Activated CD8-positive, alpha-beta memory T cell treated with anti-CD3 and anti-CD28 coated beads, Interleukin-2, amount 10 ng/mL, durations not matched to agents 7 days and 5 days (primary cell): ENCODE measurements around the gene CHRND. TPM values are rescaled to one million over a fixed set of nuclear protein-coding genes. Genes with fewer than 3 reads are reported as not detected.

Source experiments
- ATAC-seq: fragments of 150-1000 bp; cut with Tn5 transposase; one replicate; pipeline ENCODE4 v1.10.0; 2021; ENCODE audit warnings: moderate library complexity
- CTCF ChIA-PET: fragments of 350-600 bp; sonication (Branson Sonifier 250); formaldehyde crosslinking; loops from one replicate; lab custom pipeline; 2021; ENCODE audit warnings: antibody characterized with exemption; lab: Charles Lee
- DNase-seq: peaks from one replicate; pipeline ENCODE4 v3.0.0-alpha.2; 2020
- H3K27ac Mint-ChIP-seq: one replicate; pipeline ENCODE4 v1.8.0; 2021; ENCODE audit warnings: mild to moderate bottlenecking, mixed read lengths
- H3K27me3 Mint-ChIP-seq: one replicate; pipeline ENCODE4 v1.8.0; 2021; ENCODE audit warnings: mixed read lengths
- H3K36me3 Mint-ChIP-seq: one replicate; pipeline ENCODE4 v1.8.0; 2021; ENCODE audit warnings: mild to moderate bottlenecking, mixed read lengths
- H3K4me1 Mint-ChIP-seq: one replicate; pipeline ENCODE4 v1.8.0; 2021; ENCODE audit warnings: mixed read lengths
- H3K4me3 Mint-ChIP-seq: one replicate; pipeline ENCODE4 v1.8.0; 2021; ENCODE audit warnings: mild to moderate bottlenecking, moderate library complexity, mixed read lengths
- H3K9me3 Mint-ChIP-seq: one replicate; pipeline ENCODE4 v1.8.0; 2022; ENCODE audit warnings: low read depth, mixed read lengths
- total RNA-seq, 2 experiments: library from RNA; stranded (reverse); gene quantifications; one replicate each; pipeline ENCODE4 v1.2.3, GENCODE V29; 2021

The CHRND gene
- total RNA-seq, 2 experiments from 2014 or later, result not detected

DNA sequence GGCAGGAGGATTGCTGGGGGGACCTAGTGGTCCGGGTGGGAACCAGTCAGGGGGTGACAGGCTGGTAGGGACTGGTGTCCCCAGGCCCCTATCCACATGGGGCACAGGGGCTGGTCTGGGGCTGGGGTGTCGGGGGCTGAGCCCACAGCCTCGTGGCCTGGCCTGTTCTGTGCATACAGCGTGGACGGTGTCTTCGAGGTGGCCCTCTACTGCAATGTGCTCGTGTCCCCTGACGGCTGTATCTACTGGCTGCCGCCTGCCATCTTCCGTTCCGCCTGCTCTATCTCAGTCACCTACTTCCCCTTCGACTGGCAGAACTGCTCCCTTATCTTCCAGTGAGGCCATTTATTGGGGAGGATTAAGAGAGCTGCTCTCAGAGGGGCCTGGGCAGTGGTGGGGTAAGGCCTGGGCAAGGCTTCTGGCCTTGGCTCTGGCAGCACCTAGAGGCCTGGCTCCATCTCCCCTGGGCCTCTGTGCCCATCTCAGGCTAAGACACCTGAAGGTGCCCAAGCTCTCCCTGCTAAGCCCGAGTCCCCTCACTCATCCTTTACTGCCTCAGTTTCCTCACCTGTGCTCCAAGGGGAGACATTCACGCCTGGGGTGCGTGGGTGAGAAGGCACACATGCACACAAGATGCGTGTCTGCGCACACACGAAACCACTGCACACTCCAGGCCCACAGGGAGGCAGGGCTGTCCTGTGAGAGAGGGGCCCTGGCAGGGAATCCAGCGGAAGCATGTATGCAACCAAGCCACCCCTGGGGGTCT is 15.4 kb downstream of the CHRND start:
- CTCF ChIA-PET, result interaction anchor here (0.9 kb wide), 1 partner anchor 9 kb away, joined by 3 read pairs; the partner anchor contains the start of genes EIF4E2 and TIGD1
- Mint-ChIP-seq H3K27me3 (peaks cover 6% of the 10 kb centered on the region), H3K27ac (no peak overlapping the region), H3K4me3 (no peak overlapping the region), H3K9me3 (peaks cover 3% of the 10 kb centered on the region), H3K4me1 (peaks cover 10% of the 10 kb centered on the region), H3K36me3 (peaks cover 2% of the 10 kb centered on the region)
- no peak for DNase-seq
- no peak for ATAC-seq

GRCh38 chr2:232541961-232542714 is 16.2 kb downstream of the CHRND start:
- ATAC-seq (no peak), DNase-seq (no peak)
- Mint-ChIP-seq H3K27me3 (peaks cover 6% of the 10 kb centered on the region), H3K4me3 (no peak overlapping the region), H3K27ac (no peak overlapping the region), H3K36me3 (peaks cover 5% of the 10 kb centered on the region), H3K9me3 (no peaks in the 10 kb centered on the region), H3K4me1 (peaks cover 14% of the 10 kb centered on the region)
- CTCF ChIA-PET, result no interaction called here

GRCh38 chr2:232542715-232543467 is 16.9 kb downstream of the CHRND start:
- H3K27me3 Mint-ChIP-seq, result peaks cover 4% of the 10 kb centered on the region
- H3K36me3 Mint-ChIP-seq, result peaks cover 9% of the 10 kb centered on the region
- DNase-seq (no peak), ATAC-seq (no peak)
- H3K27ac Mint-ChIP-seq, result no peak overlapping the region
- no peak overlapping the region for H3K4me3 Mint-ChIP-seq
- H3K4me1 Mint-ChIP-seq, result peaks cover 21% of the 10 kb centered on the region
- CTCF ChIA-PET, result no interaction called here
- no peaks in the 10 kb centered on the region for H3K9me3 Mint-ChIP-seq

GRCh38 chr2:232543491-232543890 is 17.5 kb downstream of the CHRND start:
- H3K9me3 Mint-ChIP-seq, result no peaks in the 10 kb centered on the region
- no peak overlapping the region for H3K27ac Mint-ChIP-seq
- H3K4me1 Mint-ChIP-seq, result peaks cover 22% of the 10 kb centered on the region
- no peaks in the 10 kb centered on the region for H3K27me3 Mint-ChIP-seq
- peaks cover 14% of the 10 kb centered on the region for H3K36me3 Mint-ChIP-seq
- no peak for ATAC-seq
- CTCF ChIA-PET, result no interaction called here
- H3K4me3 Mint-ChIP-seq, result no peak overlapping the region
- no peak for DNase-seq

DNA sequence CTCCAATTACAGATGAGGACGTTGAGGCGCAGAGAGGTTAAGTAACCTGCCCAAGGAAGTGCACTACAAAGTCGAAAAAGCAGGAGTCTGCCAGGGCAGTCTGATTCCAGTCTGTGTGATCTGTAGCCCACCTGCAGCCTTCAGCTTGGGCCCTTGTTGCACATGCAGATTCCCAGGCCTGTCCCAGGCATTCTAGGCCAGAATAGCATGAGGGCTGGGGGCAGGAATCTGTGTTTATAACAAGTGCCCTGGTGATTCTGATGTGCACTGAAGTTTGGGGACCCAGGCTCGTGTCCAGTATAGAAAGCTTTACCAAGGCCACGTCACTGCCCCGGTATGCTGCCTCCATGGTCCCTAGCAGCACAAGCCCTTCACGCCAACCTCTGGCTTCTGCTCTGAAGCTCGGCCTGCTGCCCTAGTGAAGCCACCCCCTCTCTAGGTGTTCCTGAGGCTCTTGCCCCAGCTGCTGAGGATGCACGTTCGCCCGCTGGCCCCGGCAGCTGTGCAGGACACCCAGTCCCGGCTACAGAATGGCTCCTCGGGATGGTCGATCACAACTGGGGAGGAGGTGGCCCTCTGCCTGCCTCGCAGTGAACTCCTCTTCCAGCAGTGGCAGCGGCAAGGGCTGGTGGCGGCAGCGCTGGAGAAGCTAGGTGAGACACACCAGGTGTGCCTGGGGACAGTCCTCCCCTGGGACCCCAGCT is 18.1 kb downstream of the CHRND start:
- Mint-ChIP-seq H3K4me1 (peaks cover 26% of the 10 kb centered on the region), H3K27me3 (no peaks in the 10 kb centered on the region), H3K4me3 (no peak overlapping the region), H3K9me3 (no peaks in the 10 kb centered on the region), H3K36me3 (peaks cover 20% of the 10 kb centered on the region), H3K27ac (no peak overlapping the region)
- CTCF ChIA-PET, result no interaction called here
- ATAC-seq (no peak), DNase-seq (no peak)

DNA sequence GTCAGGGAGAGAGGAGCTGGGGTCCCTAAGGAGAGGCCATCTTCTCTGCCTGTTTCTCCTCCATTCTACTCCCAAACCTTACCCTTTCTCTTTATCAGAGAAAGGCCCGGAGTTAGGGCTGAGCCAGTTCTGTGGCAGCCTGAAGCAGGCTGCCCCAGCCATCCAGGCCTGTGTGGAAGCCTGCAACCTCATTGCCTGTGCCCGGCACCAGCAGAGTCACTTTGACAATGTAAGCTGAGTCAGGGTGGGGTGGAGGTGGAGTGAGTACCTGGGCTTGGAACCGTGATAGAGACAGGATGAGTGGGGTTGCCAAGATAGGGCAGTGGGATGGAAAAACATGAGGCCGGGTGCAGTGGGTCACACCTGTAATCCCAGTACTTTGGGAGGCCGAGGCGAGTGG is 18.7 kb downstream of the CHRND start:
- CTCF ChIA-PET, result no interaction called here
- peaks cover 32% of the 10 kb centered on the region for H3K4me1 Mint-ChIP-seq
- no peak overlapping the region for H3K27ac Mint-ChIP-seq
- H3K36me3 Mint-ChIP-seq, result peaks cover 22% of the 10 kb centered on the region
- no peak for DNase-seq
- H3K4me3 Mint-ChIP-seq, result no peak overlapping the region
- H3K27me3 Mint-ChIP-seq, result no peaks in the 10 kb centered on the region
- no peaks in the 10 kb centered on the region for H3K9me3 Mint-ChIP-seq
- ATAC-seq, result no peak

GRCh38 chr2:232545511-232546375 is 19.8 kb downstream of the CHRND start:
- H3K27ac Mint-ChIP-seq, result no peak overlapping the region
- no peak overlapping the region for H3K4me3 Mint-ChIP-seq
- no peaks in the 10 kb centered on the region for H3K27me3 Mint-ChIP-seq
- H3K36me3 Mint-ChIP-seq, result peaks cover 22% of the 10 kb centered on the region
- ATAC-seq, result no peak
- peaks cover 33% of the 10 kb centered on the region for H3K4me1 Mint-ChIP-seq
- no peaks in the 10 kb centered on the region for H3K9me3 Mint-ChIP-seq
- DNase-seq, result no peak
- CTCF ChIA-PET, result interaction anchor here (1.4 kb wide), 1 partner anchor 22 kb away, joined by 3 read pairs; no protein-coding TSS in a partner anchor

GRCh38 chr2:232547991-232548390 is 22.0 kb downstream of the CHRND start:
- Mint-ChIP-seq H3K36me3 (peaks cover 27% of the 10 kb centered on the region), H3K9me3 (no peaks in the 10 kb centered on the region), H3K4me3 (no peak overlapping the region), H3K27ac (no peak overlapping the region), H3K27me3 (no peaks in the 10 kb centered on the region), H3K4me1 (peaks cover 49% of the 10 kb centered on the region)
- DNase-seq, result no peak
- no peak for ATAC-seq
- CTCF ChIA-PET, result no interaction called here

GRCh38 chr2:232549655-232550353 is 23.8 kb downstream of the CHRND start:
- Mint-ChIP-seq H3K4me3 (peak overlapping the region; percentile 97), H3K4me1 (peaks cover 67% of the 10 kb centered on the region), H3K27ac (peak overlapping the region; percentile 100), H3K27me3 (no peaks in the 10 kb centered on the region), H3K36me3 (peaks cover 28% of the 10 kb centered on the region), H3K9me3 (no peaks in the 10 kb centered on the region)
- CTCF ChIA-PET, result interaction anchor here (1.0 kb wide), 2 partner anchors 9 to 11 kb away, joined by 3 read pairs; no protein-coding TSS in a partner anchor
- DNase-seq (no peak), ATAC-seq (no peak)

- H3K4me1 Mint-ChIP-seq, result peaks cover 73% of the 10 kb centered on the region
- no peaks in the 10 kb centered on the region for H3K27me3 Mint-ChIP-seq
- H3K9me3 Mint-ChIP-seq, result no peaks in the 10 kb centered on the region
- H3K27ac Mint-ChIP-seq, result peak within 1 kb of the TSS; percentile 100
- peak within 1 kb of the TSS; percentile 97 for H3K4me3 Mint-ChIP-seq
- ATAC-seq (peak; percentile 94), DNase-seq (peak; percentile 94)
- CTCF ChIA-PET, result interaction anchor here (1.0 kb wide), 1 partner anchor 10 kb away, joined by 3 read pairs; no protein-coding TSS in a partner anchor
- H3K36me3 Mint-ChIP-seq, result peaks cover 31% of the 10 kb centered on the region
Measured at GRCh38 chr2:232550354-232551249, 24.6 kb downstream of the CHRND start, which contains the start of the genes EIF4E2 and TIGD1. Gene EIF4E2 (plus strand): TSS chr2:232550689. CDS start chr2:232550725, 36 bp downstream. Gene TIGD1 (minus strand): TSS chr2:232550557. CDS start chr2:232549882, 675 bp downstream.

GRCh38 chr2:232551250-232551638 is 25.3 kb downstream of the CHRND start:
- Mint-ChIP-seq H3K27me3 (no peaks in the 10 kb centered on the region), H3K27ac (peak overlapping the region; percentile 100), H3K4me3 (peak overlapping the region; percentile 97), H3K4me1 (peaks cover 73% of the 10 kb centered on the region), H3K9me3 (no peaks in the 10 kb centered on the region), H3K36me3 (peaks cover 34% of the 10 kb centered on the region)
- no peak for ATAC-seq
- CTCF ChIA-PET, result no interaction called here
- DNase-seq, result no peak
